Activated CD4-positive, alpha-beta T cell treated with anti-CD3 and anti-CD28 coated beads for 1 hour (primary cell): ENCODE data around the gene COL27A1.

Experiments
- DNase-seq: peaks from one replicate; pipeline ENCODE4 v3.0.0-alpha.2; 2020

COL27A1 gene

DNA sequence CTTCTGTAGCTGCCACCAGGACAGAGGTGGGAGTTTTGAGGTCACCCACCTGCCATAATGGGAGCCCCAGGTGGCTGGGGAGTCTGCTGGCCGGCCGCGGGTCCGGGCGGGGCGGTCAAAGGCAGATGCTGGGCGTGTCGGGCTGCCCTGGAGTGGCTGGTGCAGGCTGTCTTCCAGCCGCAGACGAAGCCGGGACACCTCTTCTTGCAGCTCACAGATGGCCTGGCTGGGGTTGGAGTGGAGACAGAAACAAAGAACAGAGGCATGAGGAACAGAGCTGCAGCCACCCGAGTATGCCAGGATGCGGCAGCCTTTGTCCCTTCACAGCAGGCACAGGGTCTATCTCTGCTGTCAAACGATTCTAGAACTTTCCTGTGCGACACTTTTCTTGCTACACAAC, 192.3 kb downstream of the COL27A1 start:
- no peak for DNase-seq

GRCh38 chr9:114348261-114348905, 193.0 kb downstream of the COL27A1 start:
- DNase-seq = no peak

DNA sequence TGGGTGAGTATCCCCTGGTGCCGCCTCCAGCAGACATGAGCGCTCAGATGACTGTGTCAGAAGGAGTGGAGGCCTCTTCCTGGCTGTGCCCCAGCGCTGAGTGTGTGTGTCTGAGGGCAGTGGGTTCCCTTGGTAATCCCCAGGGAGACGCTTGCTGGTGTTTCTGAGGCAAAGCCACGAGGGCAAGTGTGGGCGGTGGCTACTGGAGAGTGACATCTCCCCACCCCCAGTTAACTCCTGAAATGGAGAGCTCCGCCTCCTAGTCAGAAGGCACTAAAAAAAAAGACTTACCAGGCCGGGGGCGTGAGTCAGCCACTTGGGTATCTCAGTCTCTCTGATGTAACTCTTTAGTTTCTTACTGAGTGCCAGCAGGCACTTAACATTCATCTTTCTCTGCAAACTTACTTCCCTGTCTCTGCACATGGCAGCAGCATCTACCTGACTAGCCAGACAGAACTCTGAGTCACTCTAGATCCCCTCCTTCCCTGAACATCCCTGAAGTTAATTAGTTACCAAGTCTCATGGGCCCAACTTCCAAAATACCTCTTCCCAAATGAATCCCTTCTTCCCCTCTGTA, 193.7 kb downstream of the COL27A1 start:
- DNase-seq = peak; percentile 44

DNA sequence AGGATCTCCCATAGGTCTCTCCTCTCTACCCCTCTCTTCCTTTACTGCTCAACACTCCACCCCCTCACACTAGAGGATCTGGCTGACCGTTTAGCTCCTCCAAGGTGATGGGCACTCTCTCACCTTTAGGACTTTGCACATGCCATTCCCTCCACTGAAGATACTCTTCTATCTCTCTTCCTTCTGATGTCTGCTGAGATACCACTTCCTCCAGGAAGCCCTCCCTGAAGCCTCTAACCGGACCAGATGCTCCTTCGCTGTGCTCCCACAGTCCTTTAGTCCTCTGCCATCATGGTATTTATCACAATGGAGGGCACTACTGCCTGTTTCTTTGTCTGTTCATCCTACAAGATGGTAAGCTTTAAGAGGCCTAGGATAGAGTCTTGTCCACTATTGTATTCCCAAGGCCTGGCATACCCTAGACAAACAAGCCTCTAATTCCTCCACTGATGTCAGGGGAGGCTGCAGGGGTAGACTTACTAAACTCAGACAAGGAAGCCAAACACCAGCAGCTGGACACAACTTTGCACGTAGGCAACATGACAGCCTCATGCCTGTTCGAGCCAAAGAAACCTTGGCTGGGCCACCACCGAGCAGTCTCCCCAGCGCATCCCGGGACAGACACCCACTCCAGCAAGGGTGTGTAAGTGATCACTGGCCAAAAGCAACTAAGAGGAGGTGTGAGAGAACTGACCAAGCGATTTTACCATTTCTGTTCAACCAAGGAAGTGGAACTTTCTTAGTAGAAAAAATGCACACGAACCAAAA, 194.6 kb downstream of the COL27A1 start:
- DNase-seq = no peak

DNA sequence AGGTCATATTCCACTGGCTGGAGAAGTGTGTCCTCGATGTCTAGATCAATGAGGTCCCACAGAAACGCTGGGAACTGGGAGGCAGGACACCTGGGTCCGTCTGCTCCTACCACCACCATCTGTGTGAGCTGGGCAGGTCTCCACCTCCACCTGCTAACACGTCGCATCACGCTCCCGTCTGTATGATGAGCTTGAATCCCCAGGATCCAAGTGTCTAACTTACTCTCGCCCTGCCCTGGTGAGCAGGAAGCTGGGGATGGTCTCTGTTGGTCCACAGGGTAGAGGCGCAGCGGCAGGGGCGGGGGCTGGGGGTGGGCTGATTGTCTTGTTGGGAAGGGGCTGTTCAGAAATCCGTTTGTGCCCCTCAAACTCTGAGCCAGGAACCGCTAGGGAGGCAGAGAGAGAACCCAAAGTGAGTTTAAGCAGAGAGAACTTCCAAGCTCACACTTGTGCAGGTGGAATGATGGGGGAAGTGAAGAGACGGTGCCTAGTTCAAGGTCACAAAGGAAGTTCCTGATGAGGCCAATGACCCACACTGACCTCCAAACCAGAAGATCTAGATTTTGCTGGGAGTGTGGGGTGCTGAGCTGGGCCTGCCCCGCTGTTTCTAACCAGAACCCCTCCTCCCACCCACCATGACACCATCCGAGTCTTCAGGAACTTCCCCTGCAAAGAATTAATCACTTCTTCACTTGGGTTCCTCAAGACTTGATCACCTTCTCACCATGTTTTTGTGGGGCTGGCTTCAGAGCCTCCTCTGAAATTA, 195.5 kb downstream of the COL27A1 start:
- DNase-seq = no peak

DNA sequence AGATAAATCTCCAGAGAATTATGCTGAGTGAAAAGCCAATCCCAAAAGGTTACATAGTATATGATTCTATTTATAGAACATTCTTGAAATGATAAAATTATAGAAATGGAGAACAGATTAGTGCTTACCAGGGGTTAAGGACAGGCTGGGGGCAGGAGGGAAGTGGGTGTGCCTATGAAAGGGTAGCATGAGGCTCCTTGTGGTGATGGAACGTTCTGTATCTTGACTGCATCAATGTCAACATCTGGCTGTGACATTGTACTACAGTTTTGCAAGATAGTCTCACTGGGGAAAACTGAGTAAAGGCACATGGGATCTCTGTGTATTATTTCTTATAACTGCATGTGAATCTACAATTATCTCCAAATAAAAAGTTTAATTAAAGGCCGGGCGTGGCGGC, 196.6 kb downstream of the COL27A1 start:
- DNase-seq = no peak

DNA sequence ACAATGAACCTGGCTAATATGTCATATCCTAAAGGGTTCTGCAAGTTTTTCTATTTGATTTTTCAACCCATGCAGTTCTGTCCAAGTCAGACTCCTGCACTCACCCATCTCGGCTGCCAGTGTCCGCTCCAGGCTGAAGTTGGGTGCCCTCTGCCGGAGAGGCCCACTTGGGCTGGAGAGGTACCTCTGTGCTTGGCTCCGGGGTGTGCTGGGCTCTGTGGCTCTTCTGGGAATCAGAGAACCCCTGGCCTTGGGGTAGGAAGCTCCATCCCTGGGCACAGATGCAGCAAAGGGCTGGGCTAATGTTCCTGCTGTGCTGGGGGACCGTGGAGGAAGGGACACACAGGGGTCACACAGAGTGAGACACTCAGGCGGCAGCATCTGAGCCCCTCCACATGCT, 200.5 kb downstream of the COL27A1 start:
- no peak for DNase-seq

DNA sequence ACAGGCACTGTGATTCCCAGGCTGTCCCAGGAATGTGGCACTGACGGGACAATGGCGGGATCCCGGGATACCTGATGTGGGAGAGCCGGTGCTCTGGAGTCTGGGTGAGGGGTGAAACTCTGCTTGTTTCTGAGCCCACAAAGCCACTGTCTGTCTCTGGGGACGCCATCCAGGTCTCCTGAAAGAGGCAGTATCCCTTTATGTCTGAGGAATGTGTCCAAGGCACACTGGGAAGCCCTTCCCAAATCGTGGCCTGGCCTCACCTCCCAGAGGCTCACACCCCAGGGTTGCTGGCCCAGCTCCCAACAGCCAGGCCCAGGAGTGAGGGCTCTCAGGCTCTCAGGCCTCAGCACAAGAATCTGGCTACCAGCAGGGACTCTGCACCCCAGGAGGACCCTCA, 201.5 kb downstream of the COL27A1 start:
- DNase-seq = no peak

DNA sequence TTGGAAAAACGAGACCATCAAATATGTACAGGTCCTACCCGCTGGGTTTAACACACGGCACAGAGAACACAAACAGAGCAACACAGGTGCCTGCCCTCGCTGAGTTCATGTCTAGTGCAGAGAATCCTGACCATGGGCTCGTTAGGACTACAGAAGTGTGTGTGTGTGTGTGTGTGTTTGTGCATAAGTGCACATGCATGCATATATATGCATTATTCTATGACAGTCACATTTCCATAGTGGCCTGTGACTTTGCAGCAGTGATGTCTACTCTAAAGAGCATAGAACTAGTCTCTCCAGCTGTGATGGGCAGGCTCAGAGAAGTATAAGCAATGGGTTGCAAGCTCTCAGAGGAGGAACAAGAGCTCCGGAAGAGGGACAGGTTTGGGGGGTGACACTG, 202.0 kb downstream of the COL27A1 start:
- no peak for DNase-seq

- DNase-seq = no peak
Observed at GRCh38 chr9:114357911-114358328, 202.6 kb downstream of the COL27A1 start.

- no peak for DNase-seq
Observed at GRCh38 chr9:114359801-114360200, 204.5 kb downstream of the COL27A1 start.

GRCh38 chr9:114361542-114361941, 206.2 kb downstream of the COL27A1 start:
- DNase-seq = no peak
